ENCODE measurements around the gene GRIN3B.

Gene GRIN3B

DNA sequence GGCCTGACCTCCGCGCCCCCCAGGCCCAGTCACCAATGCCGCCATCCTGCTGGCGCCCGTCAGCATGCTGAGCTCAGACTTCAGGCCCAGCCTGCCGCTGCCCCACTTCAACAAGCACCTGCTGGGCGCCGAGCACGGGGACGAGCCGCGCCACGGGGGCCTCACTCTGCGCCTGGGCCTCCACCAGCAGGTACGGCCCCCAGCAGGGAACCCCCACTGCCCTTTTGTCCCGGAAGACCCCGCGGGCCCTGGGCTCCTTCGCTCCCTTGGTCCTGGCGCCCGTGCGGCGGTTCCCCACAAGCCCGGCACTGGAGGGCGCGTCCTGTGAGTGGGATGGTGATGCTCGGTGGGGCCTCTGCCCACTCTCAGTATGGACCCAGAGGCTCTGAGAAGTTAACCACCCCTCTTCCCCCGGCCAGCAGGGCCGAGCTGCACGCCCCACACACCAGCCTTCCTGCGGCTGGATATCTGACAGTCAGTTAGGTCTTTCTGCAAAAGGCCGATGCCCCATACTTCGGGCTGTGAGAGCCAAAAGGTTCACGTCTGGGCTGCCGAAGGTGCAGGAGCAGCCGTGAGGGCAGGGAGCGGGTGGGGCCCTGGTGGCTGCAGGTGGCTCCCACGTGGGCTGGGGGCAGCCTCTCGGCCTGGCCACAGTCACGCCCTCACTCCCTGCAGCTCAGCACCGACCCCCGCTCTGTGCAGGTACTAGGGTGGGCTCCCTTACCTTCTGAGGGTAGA is 8.1 kb upstream of the GRIN3B start:
- TF ChIP-seq ZNF8 (CRISPR knock-in tag; IDR thresholded peaks at IDR 0.05) (no peak), SNAI2 (CRISPR knock-in tag; IDR thresholded peaks at IDR 0.05) (no peak), ZC3H10 (CRISPR knock-in tag; IDR thresholded peaks at IDR 0.05) (no peak)
- ATAC-seq, result no peak

DNA sequence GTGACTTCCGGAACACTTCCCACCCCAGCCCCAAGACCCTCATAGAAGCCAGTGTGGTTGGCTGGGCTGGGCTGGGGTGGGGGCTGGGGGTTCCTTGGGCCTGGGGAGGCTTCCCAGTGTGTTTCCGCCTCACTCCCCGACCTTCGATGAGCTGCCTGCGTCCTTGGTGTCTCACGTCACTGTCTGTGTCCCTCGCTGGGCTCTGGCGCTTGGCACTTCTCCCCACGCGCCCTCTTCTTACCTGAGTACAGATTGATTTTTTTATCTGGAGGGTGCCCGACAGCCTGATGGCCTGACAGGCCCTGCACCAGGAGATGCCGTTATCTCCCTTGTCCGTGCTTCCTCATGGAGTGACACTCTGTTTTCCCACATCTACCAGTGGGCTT is 7.6 kb upstream of the GRIN3B start:
- TF ChIP-seq ZFP3 (CRISPR knock-in tag; IDR thresholded peaks at IDR 0.05) (no peak), RARB (CRISPR knock-in tag; IDR thresholded peaks at IDR 0.05) (no peak), ESRRG (CRISPR knock-in tag; IDR thresholded peaks at IDR 0.05) (no peak), ZFP30 (CRISPR knock-in tag; IDR thresholded peaks at IDR 0.05) (no peak)
- no peak for ATAC-seq

DNA sequence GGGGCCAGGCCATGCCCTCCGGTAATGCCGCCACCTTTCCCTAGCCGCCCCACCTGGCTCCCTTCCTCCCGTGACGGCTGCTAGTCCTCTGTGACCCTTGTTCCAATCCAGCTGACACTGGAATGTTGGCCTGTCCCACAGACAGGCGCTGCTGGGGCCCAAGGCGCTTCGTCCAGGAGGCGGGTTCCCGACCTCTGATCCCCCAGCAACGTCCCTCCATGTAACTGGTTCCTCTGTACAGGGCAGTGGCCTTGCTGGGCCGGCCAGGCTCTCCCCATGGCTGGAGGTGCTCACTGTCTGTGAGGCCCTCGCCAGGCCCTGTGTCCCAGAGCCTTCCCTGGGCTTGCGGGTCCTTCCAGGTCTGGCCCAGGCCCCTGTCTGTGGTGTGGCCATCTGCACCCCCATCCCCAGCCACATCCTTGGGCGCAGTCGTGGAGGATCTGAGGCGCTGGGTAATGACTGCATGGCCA is 6.8 kb upstream of the GRIN3B start:
- no peak for ATAC-seq
- TF ChIP-seq OSR1 (CRISPR knock-in tag; IDR thresholded peaks at IDR 0.05) (no peak), ISL1 (CRISPR knock-in tag; IDR thresholded peaks at IDR 0.05) (no peak), POU6F1 (CRISPR knock-in tag; IDR thresholded peaks at IDR 0.05; ENCODE audit: borderline replicate concordance, low read depth) (no peak), ZNF8 (CRISPR knock-in tag; IDR thresholded peaks at IDR 0.05) (no peak), GLIS3 (CRISPR knock-in tag; IDR thresholded peaks at IDR 0.05) (no peak), ESRRG (CRISPR knock-in tag; IDR thresholded peaks at IDR 0.05) (no peak), TSHZ2 (CRISPR knock-in tag; IDR thresholded peaks at IDR 0.05) (no peak), TOX (CRISPR knock-in tag; IDR thresholded peaks at IDR 0.05; ENCODE audit: borderline replicate concordance) (no peak), RARB (CRISPR knock-in tag; IDR thresholded peaks at IDR 0.05) (no peak), ZFP3 (CRISPR knock-in tag; IDR thresholded peaks at IDR 0.05) (no peak), CREB5 (CRISPR knock-in tag; IDR thresholded peaks at IDR 0.05; ENCODE audit: low read depth) (no peak)
- TF ChIP-seq, protein P1, sequence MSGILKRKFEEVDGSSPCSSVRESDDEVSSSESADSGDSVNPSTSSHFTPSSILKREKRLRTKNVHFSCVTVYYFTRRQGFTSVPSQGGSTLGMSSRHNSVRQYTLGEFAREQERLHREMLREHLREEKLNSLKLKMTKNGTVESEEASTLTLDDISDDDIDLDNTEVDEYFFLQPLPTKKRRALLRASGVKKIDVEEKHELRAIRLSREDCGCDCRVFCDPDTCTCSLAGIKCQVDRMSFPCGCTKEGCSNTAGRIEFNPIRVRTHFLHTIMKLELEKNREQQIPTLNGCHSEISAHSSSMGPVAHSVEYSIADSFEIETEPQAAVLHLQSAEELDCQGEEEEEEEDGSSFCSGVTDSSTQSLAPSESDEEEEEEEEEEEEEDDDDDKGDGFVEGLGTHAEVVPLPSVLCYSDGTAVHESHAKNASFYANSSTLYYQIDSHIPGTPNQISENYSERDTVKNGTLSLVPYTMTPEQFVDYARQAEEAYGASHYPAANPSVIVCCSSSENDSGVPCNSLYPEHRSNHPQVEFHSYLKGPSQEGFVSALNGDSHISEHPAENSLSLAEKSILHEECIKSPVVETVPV (CRISPR knock-in tag; IDR thresholded peaks at IDR 0.05), result no peak

DNA sequence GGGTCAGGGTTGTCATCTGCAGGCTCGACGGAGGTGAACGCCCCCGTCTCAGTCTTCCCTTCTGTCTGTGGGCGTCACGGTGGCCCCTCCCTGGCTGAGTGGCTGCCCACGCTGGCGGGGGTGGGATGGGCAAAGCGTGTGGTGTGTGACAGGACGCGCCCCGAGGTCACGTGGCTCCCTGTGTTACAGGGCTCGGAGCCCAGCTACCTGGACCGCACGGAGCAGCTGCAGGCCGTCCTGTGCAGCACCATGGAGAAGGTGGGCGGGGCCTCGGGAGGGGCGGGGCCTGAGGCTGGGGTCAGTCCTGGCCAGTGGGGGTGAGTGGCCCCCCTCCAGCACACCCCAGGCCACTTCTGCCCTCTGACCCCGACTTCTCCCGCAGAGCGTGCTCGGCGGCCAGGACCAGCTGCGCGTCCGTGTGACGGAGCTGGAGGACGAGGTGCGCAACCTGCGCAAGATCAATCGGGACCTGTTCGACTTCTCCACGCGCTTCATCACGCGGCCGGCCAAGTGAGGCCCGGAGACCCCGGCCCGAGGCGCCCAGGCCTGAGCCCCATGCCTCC is 6.3 kb upstream of the GRIN3B start:
- no peak for ATAC-seq
- TF ChIP-seq PPARA (CRISPR knock-in tag; IDR thresholded peaks at IDR 0.05; ENCODE audit: borderline replicate concordance) (no peak), ZNF70 (CRISPR knock-in tag; IDR thresholded peaks at IDR 0.05) (no peak), ZFP3 (CRISPR knock-in tag; IDR thresholded peaks at IDR 0.05) (no peak), TOX (CRISPR knock-in tag; IDR thresholded peaks at IDR 0.05; ENCODE audit: borderline replicate concordance) (no peak), ARNTL (CRISPR knock-in tag; IDR thresholded peaks at IDR 0.05; ENCODE audit: borderline replicate concordance, low read depth) (no peak), TCF4 (CRISPR knock-in tag; IDR thresholded peaks at IDR 0.05; ENCODE audit: borderline replicate concordance) (no peak), ZFP30 (CRISPR knock-in tag; IDR thresholded peaks at IDR 0.05) (no peak), SNAI2 (CRISPR knock-in tag; IDR thresholded peaks at IDR 0.05) (no peak), BACH2 (CRISPR knock-in tag; IDR thresholded peaks at IDR 0.05; ENCODE audit: borderline replicate concordance) (no peak), PATZ1 (CRISPR knock-in tag; IDR thresholded peaks at IDR 0.05; ENCODE audit: borderline replicate concordance) (no peak), TSHZ2 (CRISPR knock-in tag; IDR thresholded peaks at IDR 0.05) (no peak)
- TF ChIP-seq, protein P1 (CRISPR knock-in tag; IDR thresholded peaks at IDR 0.05), result no peak
